PC-9 (cell line): ENCODE measurements around the gene SLC6A6. TPM values are rescaled to one million over a fixed set of nuclear protein-coding genes. Genes with fewer than 3 reads are reported as not detected.

Experiments used
- BruUV-seq: library from RNA; stranded (reverse); fragments of 400-500 nt; replicated peaks from 2 replicates; lab custom pipeline; 2021; lab: Mats Ljungman, UMichigan
- CTCF ChIA-PET: fragments of 300-600 bp; sonication (Branson Sonifier 250); formaldehyde crosslinking; loops from one replicate; lab custom pipeline; 2022; ENCODE audit warnings: antibody characterized with exemption; lab: Charles Lee
- POLR2A ChIA-PET: fragments of 300-600 bp; sonication (Branson Sonifier 250); formaldehyde crosslinking; loops from one replicate; lab custom pipeline; 2022; ENCODE audit warnings: antibody characterized with exemption; ENCODE audit not compliant: unreplicated experiment; lab: Charles Lee
- DNase-seq, 2 experiments: peaks; one replicate each; pipeline versions ENCODE4 v3.0.0 to v3.0.0-alpha.2; 2015 to 2022; ENCODE audit warnings: mixed read lengths in 1 of 2
- H2AFZ ChIP-seq: fragments of 200-600 bp; sonication (generic); 2 replicates; pipeline ENCODE4 v1.8.1; 2017; ENCODE audit warnings: antibody characterized with exemption
- H3F3A ChIP-seq: fragments of 200-600 bp; sonication (generic); 2 replicates; pipeline ENCODE4 v1.8.1; 2017; ENCODE audit warnings: antibody characterized with exemption, mild to moderate bottlenecking, low read depth; ENCODE audit not compliant: insufficient read depth
- H3K27ac ChIP-seq: fragments of 200-600 bp; sonication (generic); 2 replicates; pipeline ENCODE4 v1.6.1; 2016; ENCODE audit warnings: mixed run types
- H3K27me3 ChIP-seq: fragments of 200-600 bp; sonication (generic); 2 replicates; pipeline ENCODE4 v1.6.1; 2016; ENCODE audit warnings: low read depth, mixed run types; ENCODE audit not compliant: insufficient read depth
- H3K36me3 ChIP-seq: fragments of 200-600 bp; sonication (generic); 2 replicates; pipeline ENCODE4 v1.6.1; 2016; ENCODE audit warnings: low read depth, mixed run types
- H3K4me1 ChIP-seq: fragments of 200-600 bp; sonication (generic); replicated peaks from 2 replicates; pipeline ENCODE4 v1.6.1; 2016; ENCODE audit warnings: mixed run types; ENCODE audit not compliant: insufficient read depth
- H3K4me2 ChIP-seq: fragments of 200-600 bp; sonication (generic); 2 replicates; pipeline ENCODE4 v1.6.1; 2017; ENCODE audit warnings: mixed run types
- H3K4me3 ChIP-seq: fragments of 200-600 bp; sonication (generic); 2 replicates; pipeline ENCODE4 v1.6.1; 2016; ENCODE audit warnings: mixed run types
- H3K79me2 ChIP-seq: fragments of 200-600 bp; sonication (generic); 2 replicates; pipeline ENCODE4 v1.6.1; 2017; ENCODE audit warnings: low read depth, mixed run types
- H3K9me2 ChIP-seq: fragments of 200-600 bp; sonication (generic); 2 replicates; pipeline ENCODE4 v1.8.1; 2017; ENCODE audit warnings: mild to moderate bottlenecking; ENCODE audit not compliant: insufficient read depth
- H3K9me3 ChIP-seq: fragments of 200-600 bp; sonication (generic); 2 replicates; pipeline ENCODE4 v1.8.1; 2016; ENCODE audit warnings: low read depth; ENCODE audit not compliant: insufficient read depth
- H4K20me1 ChIP-seq: fragments of 200-600 bp; sonication (generic); 2 replicates; pipeline ENCODE4 v1.8.1; 2017; ENCODE audit not compliant: insufficient read depth
- EZH2 ChIP-seq: fragments of 200-600 bp; sonication (generic); IDR thresholded peaks from 2 replicates; pipeline ENCODE4 v1.8.0; 2017; ENCODE audit warnings: antibody characterized with exemption, low read depth
- intact Hi-C: fragments of 100-400 bp; cut with micrococcal nuclease; formaldehyde crosslinking; loops from one replicate; pipeline ENCODE4 v1.10.0; 2022; ENCODE audit not compliant: unreplicated experiment
- total RNA-seq: library from RNA; stranded (reverse); gene quantifications from 2 replicates; pipeline ENCODE4 v1.2.3, GENCODE V29; 2021
- TF ChIP-seq, protein P1 (sequence below): fragments of 200-600 bp; sonication (generic); conservative IDR thresholded peaks from 2 replicates; pipeline ENCODE4 v1.6.1; 2017; ENCODE audit warnings: mixed run types, antibody characterized with exemption, mild to moderate bottlenecking, moderate library complexity

Gene SLC6A6
- total RNA-seq, 1 experiment from 2014 or later, result 122 TPM

DNA sequence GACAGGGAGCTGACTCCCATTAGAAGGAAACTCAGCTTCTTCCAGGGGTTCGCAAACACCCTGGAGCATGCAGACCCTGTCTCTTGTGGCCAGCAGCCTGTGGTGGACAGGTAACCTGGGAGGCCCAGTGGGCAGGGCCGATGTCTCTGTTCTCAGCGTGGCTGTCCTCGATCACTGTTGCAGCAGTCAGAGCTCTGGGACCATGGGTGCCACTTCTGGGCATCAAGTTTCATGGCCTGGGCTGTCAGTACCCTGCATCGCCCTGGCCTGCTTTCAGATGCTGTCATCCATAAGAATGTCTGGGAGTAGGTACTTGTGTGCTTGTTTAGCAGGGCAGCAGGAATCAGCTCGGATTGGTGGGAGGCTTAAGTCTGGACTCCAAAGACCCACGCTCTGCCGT, 54.4 kb downstream of the SLC6A6 start:
- ChIA-PET CTCF (no interaction called here), POLR2A (no interaction called here)
- Histone ChIP-seq H3K9me3 (no peaks in the 10 kb centered on the region), H3K4me2 (no peak overlapping the region), H3K27me3 (no peaks in the 10 kb centered on the region), H3K9me2 (no peaks in the 10 kb centered on the region), H2AFZ (no peak overlapping the region), H3F3A (peaks cover 48% of the 10 kb centered on the region), H3K4me3 (no peak overlapping the region), H3K36me3 (peaks cover 50% of the 10 kb centered on the region; the same call in 1 of the 2 replicates), H3K27ac (no peak overlapping the region), H4K20me1 (peaks cover 5% of the 10 kb centered on the region), H3K4me1 (peaks cover 18% of the 10 kb centered on the region), H3K79me2 (peaks cover 7% of the 10 kb centered on the region; the same call in 1 of the 2 replicates)
- TF ChIP-seq, protein P1, sequence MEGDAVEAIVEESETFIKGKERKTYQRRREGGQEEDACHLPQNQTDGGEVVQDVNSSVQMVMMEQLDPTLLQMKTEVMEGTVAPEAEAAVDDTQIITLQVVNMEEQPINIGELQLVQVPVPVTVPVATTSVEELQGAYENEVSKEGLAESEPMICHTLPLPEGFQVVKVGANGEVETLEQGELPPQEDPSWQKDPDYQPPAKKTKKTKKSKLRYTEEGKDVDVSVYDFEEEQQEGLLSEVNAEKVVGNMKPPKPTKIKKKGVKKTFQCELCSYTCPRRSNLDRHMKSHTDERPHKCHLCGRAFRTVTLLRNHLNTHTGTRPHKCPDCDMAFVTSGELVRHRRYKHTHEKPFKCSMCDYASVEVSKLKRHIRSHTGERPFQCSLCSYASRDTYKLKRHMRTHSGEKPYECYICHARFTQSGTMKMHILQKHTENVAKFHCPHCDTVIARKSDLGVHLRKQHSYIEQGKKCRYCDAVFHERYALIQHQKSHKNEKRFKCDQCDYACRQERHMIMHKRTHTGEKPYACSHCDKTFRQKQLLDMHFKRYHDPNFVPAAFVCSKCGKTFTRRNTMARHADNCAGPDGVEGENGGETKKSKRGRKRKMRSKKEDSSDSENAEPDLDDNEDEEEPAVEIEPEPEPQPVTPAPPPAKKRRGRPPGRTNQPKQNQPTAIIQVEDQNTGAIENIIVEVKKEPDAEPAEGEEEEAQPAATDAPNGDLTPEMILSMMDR, result no peak
- no peak for TF ChIP-seq EZH2
- intact Hi-C loops, result no loop called here
- no peak for DNase-seq
- BruUV-seq, result no TSS peak

DNA sequence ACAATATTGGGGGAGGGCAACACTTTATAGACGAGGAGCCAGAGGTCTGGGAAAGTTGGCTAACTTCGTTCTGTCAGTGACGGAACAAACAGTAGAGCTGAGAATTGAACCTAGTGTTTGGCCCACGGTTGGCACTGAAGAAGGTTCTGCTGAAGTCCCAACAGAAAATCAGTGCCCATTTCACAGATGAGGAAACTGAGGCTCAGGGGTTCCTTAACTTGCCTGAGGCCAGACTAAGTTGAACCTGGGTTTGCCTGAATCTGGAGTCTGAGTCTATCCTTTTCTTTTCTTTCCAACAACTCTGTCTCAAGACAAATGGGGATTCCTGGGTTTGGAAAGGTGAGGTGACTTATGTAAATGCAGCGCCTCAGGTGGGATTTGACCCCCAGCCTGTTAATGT, 55.1 kb downstream of the SLC6A6 start:
- intact Hi-C loops, result no loop called here
- Histone ChIP-seq H3F3A (peaks cover 41% of the 10 kb centered on the region), H4K20me1 (peaks cover under 1% of the 10 kb centered on the region; the same call in 1 of the 2 replicates), H3K4me1 (peaks cover 11% of the 10 kb centered on the region), H3K9me3 (no peaks in the 10 kb centered on the region), H3K79me2 (peaks cover 7% of the 10 kb centered on the region; the same call in 1 of the 2 replicates), H3K36me3 (peaks cover 50% of the 10 kb centered on the region; the same call in 1 of the 2 replicates), H3K9me2 (no peaks in the 10 kb centered on the region), H3K4me2 (no peak overlapping the region), H3K27ac (no peak overlapping the region), H3K4me3 (no peak overlapping the region), H2AFZ (no peak overlapping the region), H3K27me3 (no peaks in the 10 kb centered on the region)
- ChIA-PET POLR2A (no interaction called here), CTCF (no interaction called here)
- no TSS peak for BruUV-seq
- TF ChIP-seq, protein P1, result no peak
- TF ChIP-seq EZH2, result no peak
- no peak for DNase-seq

DNA sequence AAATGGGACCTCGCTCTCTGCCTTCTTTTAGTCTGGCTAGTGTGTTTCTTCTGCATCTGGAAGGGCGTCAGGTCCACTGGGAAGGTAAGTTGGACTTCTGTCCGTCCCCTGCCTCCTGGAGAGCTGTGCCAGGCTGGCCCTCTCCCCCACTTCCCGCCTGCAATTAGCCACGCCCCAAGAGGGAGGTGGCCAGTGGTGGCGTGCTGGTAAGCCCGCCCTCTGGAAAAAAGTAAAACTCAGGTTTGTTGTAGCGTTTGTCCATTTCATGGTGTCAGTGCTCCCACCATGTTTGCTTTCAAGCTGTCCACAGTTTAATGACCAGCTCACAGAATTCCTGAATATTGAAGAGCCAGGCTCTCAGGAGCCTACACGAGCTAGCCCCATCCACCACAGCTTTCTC, 55.6 kb downstream of the SLC6A6 start:
- no peak overlapping the region for H3K27ac ChIP-seq
- intact Hi-C loops, result no loop called here

More for the DNA sequence above, 55.6 kb downstream of the SLC6A6 start:
- Histone ChIP-seq H3K79me2 (peaks cover 7% of the 10 kb centered on the region; the same call in 1 of the 2 replicates), H4K20me1 (no peaks in the 10 kb centered on the region; the same call in 1 of the 2 replicates), H3K4me2 (no peak overlapping the region), H3K9me3 (no peaks in the 10 kb centered on the region), H3K9me2 (no peaks in the 10 kb centered on the region), H3K4me1 (peaks cover 6% of the 10 kb centered on the region), H3F3A (peaks cover 38% of the 10 kb centered on the region), H2AFZ (no peak overlapping the region), H3K36me3 (peaks cover 50% of the 10 kb centered on the region; the same call in 1 of the 2 replicates), H3K4me3 (no peak overlapping the region), H3K27me3 (no peaks in the 10 kb centered on the region)
- no peak for DNase-seq
- BruUV-seq, result no TSS peak
- ChIA-PET CTCF (no interaction called here), POLR2A (no interaction called here)
- no peak for TF ChIP-seq EZH2
- TF ChIP-seq, protein P1, result no peak
